Glomerular visceral epithelial cell (primary cell): Measurements from ENCODE around the gene ZNF462.
"Not testable (repeated sequence)": the region's sequence is repeated elsewhere in the genome, so short reads cannot be mapped to it uniquely, and the experiment has no call there.

Experiments
- DNase-seq: peaks from one replicate; pipeline ENCODE4 v3.0.0-alpha.2; 2016; ENCODE audit errors: extremely low spot score

The ZNF462 gene

DNA sequence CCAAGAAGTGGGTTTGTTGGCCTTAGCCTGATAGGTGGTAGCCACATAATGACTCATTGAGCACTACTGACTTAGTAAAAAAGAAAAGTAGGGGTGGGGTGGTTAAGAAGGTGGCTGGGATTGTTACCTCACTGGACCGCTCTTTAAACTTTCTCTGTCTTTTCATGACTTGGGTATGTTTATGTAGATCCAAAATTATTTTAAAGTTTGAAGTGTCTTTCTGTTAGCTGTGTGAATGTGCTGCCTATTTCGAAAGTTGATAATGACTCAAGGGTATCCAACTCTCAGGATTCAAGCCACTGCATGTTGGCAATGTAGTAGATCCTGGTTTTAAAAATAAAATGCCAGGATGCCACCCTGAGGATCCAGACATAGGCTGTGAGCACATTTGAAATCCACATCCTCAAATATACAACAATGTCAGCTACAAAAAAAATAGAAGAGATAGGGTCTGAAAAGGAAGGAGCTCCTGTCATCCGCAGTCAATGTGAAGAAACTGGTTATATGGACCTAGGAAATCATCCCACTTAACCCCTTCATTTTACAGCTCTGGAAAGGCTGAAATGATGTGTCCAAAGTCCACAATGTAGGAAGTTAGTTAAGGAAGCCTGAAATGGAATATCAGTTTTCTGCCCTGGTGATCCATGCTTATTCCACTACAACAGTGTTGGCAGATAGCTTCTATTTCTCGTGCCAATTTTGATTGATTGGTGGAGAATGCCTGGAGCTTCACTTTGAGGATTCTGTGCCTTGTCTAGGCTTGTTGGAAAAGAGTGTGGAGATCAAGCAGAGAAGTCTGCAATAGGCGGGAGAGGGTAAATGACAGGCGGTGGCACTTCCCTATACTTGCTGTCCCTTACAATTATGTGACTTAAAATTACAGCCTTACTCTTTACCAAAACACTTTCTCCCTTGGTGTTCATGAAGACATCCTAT is 23.4 kb downstream of the ZNF462 start:
- DNase-seq: no peak

DNA sequence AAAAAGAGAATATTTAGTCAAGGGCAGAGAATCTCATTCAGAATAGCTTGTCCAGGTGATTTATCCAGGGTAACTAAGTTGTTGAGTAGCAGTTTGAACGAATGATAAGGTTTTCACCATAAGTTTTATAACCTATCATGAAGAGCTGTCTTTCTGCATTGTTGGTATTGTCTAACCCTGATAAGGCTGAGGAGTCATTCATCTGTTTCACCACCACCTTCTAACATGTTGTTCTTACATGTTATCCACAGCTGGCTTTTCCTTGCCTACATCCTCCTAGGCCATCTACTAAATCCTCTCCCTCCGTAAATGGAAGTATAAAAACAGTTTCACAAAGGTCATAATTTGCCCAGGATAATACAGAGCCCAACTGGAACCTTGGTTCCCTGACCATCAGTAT is 24.1 kb downstream of the ZNF462 start:
- DNase-seq: no peak

GRCh38 chr9:106889061-106889590 is 26.2 kb downstream of the ZNF462 start:
- DNase-seq: no peak

GRCh38 chr9:106890608-106891007 is 27.6 kb downstream of the ZNF462 start:
- no peak for DNase-seq

GRCh38 chr9:106891286-106891685 is 28.3 kb downstream of the ZNF462 start:
- no peak for DNase-seq

GRCh38 chr9:106892632-106893031 is 29.7 kb downstream of the ZNF462 start:
- peak; percentile 97 for DNase-seq

DNA sequence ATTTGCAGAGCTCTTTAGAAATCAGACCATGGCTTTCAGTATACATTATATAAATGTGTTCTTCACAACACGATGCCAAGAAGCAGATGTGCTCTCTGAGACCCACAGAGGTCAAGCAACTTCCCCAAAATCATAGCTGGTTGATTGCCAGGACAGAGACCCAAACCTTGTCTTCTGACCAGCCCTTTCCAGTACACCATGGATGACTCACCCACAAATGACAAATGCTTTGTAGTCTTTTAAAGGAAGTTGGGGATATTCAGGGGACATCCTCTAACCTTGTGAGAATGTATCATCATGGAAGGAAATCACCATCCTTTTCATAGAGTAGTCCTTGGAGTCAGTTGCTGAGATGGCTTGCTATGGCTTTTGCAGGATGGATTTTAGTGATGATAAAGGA is 30.1 kb downstream of the ZNF462 start:
- DNase-seq: peak; percentile 72

GRCh38 chr9:106896695-106897094 is 33.7 kb downstream of the ZNF462 start:
- no peak for DNase-seq

DNA sequence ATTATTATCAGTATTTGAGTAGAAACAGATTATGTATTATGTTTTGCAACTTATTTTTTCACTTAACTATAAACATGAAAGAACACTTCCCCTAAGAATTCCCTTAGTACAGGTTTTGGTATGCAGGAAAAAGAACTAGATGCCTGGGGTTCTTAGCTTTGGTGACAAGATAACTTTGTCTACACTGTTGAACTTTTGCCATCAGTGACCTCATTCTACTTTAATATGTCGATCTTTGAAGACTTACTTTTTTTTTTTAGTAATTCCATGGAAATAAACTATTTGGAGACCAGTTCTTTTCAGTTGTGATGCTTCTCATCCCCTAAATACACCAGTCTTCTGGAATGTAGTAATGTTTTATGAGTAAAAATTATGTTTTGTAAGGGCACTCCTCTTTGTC is 34.3 kb downstream of the ZNF462 start:
- DNase-seq: peak; percentile 49

DNA sequence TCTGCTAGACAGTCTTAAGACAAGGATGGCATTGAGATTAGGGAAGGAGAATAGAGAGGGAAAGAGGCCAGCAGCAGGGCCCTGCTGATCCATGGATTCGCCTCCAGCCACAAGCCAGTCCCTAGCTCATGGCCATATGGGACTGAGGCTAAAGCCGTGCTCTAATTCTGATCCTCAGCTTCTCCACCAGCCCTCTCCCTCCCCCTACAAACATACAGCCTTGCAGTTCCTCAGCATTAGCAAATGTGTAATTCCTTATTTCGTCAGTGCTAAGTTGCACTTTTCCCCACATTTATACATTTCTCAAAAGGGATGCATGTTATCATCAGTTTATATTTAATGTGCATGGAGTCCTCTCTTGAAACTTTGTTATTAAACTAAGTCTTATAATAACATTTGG is 34.8 kb downstream of the ZNF462 start:
- DNase-seq: no peak

- DNase-seq: not testable (repeated sequence)
Observed at GRCh38 chr9:106900523-106900922, 37.6 kb downstream of the ZNF462 start.

DNA sequence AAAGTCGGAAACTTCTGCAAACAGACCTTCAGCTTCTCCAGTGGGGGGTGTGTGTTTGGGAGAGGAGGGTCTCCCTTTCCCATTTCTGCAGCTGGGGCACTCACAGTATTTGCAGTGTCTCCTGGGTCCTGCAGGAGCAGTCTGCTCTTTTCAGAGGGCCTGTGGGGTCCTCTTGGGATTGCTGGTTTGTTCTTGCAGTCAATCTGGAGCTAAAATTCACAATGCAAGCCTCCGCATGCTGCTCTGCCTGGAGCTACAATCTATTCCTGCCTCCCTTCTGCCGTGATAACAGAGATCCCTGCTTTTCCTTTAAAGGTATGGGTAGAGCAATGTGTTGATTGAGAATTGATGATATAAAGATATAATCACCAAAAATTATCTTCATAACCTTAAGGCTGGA is 43.2 kb downstream of the ZNF462 start:
- DNase-seq: no peak

DNA sequence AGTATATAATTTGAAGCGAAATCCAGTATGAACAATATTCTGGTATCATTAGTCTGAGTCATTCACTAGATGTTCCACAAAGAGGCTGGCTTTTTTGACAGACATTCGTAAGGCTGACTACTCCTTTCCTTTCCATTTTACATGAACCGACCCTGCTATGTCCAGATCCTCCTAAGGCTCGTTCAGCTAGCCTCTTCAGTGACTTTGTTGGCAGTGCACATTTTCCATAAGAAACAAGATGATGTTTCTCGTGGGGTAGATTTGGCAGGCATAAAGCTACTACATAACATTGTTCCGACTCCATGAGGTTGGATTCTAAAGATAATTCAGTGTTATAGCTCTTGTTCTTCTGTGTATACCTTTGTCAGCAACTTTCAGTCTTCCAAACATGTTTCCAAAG is 49.0 kb downstream of the ZNF462 start:
- DNase-seq: no peak

- no peak for DNase-seq
Observed at GRCh38 chr9:106913276-106913675, 50.3 kb downstream of the ZNF462 start.

DNA sequence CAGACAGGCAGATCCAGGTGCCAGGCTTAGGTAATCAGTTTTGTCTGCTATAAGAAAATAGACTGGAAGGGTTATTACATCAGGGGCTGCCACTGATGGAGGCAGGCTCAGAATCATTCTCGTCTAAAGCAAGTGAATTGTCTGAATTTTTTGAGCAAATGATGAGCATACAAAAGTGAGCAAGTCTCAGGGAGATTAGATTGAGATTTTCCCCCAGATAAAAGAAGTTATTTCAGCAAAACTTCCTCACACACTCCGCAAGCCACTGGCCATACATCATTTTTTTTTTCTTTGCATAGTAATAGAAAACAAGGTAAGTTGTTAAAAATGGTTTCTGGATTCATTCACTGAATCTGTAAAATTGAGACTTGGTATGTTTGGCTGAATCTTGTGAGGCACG is 52.9 kb downstream of the ZNF462 start:
- DNase-seq: no peak

- peak; percentile 96 for DNase-seq
Observed at GRCh38 chr9:106916466-106917235, 53.7 kb downstream of the ZNF462 start.

DNA sequence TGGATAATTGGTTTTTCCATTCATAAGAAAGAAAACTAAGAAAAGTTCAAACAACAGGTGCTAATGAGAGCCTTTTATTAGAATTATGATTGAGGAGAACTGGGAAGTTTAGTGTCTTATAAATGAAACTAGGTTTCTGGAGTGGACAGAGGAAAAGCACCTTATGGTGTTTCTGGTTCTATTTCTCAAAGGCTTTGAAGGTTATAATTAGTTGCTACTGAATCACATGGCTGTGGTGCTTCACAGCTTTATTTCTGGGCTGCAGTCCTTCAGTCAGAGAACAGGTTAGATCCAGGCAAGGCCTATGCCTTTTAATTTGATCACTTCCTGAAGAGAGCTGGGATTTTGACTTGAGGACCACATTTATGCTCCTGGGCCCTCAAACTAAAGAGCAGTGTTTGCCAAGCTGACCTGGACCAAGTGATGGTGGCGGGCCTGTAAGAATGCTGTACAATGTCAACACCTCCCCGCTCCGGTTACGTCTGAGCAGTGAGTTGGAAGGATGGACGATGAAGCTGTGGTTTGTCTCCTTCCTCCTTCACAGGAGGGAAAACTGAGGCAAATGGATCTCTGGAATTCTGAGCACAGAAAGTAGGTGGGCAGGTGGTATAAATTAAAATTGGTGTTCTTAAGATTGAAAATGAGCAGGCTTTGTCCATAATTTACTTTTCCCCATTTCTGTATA is 56.0 kb downstream of the ZNF462 start:
- DNase-seq: no peak

DNA sequence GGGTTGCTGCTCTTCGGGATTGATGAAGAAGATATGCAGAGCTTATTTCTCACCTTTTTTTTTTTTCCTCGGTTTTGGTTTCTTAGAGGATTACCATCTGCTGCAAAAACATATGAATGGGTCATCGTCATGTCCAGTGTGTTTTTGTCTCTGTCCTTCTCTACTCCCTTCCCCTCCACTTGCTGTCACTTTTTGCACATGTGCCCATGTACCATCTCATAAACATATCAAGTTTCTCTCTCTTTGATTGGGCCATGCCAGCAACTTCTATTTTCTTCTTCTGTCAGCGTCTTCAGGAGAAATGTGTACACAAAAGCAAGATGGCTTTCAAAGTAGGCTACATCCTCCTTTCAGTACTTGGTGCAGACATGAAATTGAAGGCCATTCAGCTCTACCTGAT is 57.1 kb downstream of the ZNF462 start:
- DNase-seq: no peak

DNA sequence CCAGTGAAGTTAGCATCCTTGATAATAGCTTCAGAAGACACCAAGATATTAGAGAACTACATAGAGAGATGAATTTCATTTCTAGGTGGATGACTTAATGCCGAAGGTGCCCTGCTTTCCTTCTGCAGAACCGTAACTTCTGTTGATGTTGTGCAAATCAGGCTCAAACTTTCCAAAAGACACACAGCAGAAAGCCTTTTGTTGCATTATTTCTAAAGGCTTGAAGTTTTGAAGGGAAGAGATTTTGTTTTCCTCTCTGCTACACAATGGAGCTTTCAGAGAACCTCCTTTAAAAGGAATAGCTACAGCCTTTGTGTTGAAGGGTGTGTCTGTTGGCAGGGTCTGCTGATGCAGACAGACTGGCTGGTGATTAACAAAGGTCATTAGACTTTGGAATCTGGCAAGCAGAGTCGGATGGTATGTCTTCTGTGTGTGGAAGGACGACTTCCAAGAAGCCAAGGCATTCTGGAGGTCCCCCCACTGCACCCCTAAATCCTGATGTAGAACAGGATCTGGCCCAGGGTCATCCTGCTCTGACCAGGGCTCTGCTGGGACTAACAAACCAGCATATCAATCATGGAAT is 57.8 kb downstream of the ZNF462 start:
- DNase-seq: peak; percentile 47

DNA sequence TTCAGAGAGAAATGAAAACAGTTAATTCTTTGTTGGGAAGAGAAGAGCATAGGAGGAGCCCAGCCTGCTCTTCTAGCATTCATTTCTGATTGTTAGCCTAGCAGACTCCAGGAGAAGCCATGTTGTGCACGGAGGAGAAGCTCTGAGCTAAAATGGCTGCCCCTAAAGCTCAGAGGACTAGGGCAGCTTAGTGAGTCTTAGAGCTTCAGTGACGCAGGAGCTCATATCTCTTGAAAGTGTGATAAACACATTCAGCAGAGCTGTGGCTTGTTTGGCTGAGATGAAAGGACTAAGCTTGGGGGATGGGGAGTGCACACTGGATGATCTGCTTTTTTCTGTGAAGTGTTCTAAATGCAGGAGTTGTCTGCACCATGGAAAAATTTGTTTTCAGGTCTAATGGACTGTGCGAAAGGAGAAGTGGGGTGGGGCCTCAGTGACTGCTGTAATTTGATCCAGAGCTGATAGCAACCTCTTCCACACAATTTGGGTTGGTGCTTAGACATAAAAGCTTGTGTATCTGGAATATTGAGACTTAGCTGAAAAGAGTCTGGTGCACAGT is 58.5 kb downstream of the ZNF462 start:
- DNase-seq: peak; percentile 66

DNA sequence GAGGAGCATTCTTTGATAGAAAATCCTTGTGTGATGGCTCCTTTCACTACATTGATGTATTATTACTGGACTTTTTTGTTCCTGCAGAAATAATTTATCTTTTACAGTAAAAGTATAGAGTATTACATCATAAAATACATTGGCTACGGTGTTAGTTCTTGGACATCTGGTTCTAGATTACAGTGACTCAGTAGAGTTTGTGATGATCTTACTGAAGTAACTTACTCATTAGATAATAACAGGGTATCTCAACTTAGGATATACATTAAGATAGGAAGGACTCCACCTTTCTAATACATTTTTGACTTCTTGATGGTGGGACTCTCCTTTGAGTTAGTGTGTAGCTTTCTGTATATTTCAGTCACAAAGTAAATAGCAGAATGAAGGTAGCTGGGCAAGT is 59.1 kb downstream of the ZNF462 start:
- DNase-seq: no peak
